HG03045 (cell line): ENCODE data around the gene EIF2B2.

Source experiments
- ATAC-seq: cut with Tn5 transposase; IDR thresholded peaks from one replicate; pipeline ENCODE4 v1.9.1; 2021; ENCODE audit warnings: mild to moderate bottlenecking, moderate library complexity; ENCODE audit not compliant: unreplicated experiment

Gene EIF2B2

DNA sequence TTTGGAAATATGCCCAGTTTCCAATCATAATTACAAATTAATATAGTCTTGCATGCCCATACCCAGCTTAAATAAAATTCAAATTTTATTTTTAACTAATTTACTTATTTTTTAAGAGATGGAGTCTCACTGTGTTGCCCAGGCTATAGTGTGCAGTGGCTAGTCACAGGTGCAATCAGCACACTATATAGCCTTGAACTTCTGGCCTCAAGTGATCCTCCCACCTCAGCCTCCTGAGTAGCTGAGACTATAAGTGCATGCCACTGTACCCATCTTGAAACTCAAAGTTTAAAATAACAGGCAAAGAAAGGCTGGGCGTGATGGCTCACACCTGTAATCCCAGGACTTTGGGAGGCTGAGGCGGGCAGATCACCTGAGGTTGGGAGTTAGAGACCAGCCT lies 38.2 kb downstream of the EIF2B2 start:
- no peak for ATAC-seq

DNA sequence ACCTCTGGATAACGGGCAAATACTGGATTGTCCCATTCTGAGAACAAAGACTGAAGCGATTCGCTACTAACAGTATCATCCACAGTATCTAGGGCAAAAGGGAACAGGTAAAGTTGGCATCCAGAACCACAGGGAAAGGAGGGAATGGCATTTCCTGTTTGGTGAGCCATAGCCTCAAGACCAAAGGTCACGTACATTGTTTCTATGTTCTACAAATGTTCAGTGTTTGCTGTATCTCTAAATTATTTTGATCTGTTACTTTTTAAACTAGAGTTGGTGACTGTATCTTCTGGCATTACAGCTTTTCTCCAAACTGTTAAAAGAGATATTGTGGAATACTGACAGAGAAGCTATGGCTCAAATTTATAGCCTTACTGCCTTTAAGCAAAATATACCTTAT lies 38.9 kb downstream of the EIF2B2 start:
- ATAC-seq = no peak

DNA sequence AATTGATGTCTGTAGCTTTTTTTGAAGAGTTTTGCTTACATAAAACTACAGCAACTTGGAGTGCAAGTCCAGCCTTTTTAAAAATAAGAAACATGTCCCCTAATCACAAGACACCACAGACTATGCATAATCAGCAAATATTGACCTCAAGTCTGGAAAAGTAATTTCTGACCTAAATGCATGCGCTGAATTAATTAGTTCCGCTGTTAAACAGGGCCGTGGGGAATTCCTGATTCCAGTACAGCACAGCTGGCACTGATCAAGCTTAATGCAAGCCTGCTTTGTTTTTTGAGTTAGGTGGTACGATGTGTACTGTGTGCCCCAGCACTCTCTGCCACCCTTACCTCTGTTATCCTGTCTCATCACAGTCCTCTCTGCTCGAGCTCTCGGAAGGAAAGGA lies 39.3 kb downstream of the EIF2B2 start:
- ATAC-seq = no peak

DNA sequence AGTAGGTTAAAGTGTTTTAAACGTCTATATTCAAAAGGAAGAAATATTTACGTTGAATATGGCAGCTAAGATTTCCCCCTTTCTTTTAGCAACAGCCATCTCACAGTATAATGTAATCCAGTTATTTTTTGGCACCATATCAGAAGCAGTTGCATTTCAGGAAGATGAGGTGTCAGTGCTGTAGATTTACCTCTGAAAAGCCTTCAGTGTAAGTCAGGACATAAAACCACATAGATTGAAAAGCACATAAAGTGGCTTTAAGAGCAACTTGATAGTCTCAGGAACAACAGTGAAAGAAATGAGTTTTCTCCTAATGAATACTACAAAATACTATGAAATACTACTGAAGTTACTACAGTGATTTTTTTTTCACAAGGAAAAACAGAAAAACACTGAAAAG lies 41.6 kb downstream of the EIF2B2 start:
- ATAC-seq = no peak

DNA sequence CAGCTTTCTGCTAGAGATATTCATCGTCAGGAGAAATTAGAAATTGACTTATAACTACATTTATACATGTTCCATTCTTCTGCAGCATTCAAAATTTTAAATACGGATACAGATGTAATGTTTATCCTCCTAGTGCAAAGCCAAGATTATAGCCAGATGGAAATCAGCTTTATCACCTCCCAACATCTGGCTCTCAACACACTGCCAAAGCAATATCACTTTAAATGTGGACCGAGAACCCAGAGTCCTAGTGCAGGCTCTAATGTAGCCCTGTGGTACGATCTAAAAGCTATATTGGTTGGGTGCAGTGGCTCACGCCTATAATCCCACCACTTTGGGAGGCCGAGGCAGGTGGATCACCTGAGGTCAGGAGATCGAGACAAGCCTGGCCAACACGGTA lies 42.0 kb downstream of the EIF2B2 start:
- ATAC-seq = no peak

DNA sequence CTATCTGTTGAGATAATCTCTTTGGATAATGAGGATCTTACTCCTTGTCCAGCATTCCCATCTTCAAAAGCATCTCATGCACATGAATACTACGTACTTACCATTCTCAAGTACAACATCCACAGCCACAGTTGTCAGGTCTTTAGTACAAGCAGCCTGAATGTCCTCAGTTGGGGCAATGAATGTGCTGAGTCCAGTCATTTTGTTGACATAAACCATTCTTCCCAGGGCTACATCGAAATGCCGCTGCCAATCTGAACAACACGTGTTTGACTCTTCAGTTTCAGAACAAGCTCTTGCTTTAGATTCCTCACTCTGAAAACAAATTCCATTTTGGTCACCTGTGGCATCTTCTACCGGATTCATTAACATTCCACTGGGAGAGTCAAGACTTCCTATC lies 43.6 kb downstream of the EIF2B2 start:
- ATAC-seq = no peak

DNA sequence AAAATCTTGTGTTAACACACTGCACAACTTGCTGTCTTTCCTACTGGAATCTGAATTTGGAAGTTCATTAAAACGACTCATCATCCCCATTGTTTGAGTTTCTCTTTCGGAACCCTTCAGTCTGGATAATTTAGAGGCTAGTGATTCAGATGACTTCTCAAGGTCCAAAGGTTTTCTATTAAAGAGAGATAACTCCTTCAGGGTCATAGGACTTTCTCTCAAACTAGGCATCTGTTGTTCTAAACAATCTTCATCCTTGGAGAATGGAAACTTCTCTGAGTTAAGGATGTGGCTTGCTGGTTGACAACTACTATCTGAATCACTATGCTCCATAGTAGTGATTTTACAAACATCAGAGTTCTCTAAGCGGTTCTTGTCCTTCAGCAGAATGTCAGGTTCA lies 44.2 kb downstream of the EIF2B2 start:
- no peak for ATAC-seq

DNA sequence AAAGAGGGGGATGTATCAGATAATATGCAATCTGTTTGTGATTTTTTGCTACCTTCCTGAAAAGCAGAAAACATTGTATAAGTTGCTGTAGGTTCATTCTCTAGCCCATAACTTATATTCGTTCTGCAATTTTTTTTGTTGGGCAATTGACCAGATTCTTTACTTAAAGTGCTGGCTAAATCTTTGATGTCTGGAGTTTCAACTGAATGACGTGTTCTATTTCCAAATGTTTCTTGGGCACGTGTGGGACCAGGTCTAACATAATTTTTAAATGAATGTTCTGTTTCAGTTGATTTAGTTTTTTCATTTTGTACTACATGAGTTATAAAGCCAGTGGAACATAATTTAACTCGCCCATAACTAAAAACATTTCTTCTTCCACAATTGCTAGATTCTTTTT lies 44.8 kb downstream of the EIF2B2 start:
- ATAC-seq = no peak

DNA sequence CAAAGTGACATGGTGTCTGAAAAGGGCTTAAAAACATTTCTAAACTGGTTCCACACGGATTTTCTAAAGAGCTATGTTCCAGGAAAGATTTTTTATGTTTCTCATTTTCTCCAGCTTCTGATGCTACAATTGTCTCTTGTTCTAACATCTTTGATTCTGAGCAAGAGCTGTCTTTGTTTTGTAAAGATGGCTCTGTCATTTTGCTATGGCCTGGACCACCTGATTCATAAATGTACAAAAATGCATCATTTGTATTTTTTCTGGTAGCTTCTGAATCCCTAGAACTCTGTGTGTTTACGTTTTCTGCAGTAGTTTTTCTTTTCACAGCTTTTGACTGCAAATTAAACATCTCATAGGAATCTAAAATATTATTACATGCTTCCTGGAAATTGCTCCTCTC lies 45.4 kb downstream of the EIF2B2 start:
- no peak for ATAC-seq

DNA sequence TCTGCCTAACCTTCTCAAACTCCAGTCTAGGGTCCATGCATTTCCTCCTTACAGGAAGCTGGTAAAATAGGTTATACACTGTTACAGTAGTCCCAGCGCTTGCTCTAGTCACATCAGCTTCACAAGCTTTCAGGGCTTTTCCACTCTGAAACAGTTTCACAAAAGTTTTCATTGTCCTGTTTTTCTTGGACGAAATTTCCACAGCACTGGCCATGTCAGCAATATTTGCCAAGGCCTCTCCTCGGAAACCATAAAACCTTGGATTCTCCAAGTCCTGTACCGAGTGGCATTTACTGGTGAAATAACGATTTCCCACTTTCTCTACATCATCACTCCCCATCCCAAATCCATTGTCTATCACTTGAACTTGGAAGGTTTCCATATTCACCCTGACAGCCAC lies 46.4 kb downstream of the EIF2B2 start:
- no peak for ATAC-seq

DNA sequence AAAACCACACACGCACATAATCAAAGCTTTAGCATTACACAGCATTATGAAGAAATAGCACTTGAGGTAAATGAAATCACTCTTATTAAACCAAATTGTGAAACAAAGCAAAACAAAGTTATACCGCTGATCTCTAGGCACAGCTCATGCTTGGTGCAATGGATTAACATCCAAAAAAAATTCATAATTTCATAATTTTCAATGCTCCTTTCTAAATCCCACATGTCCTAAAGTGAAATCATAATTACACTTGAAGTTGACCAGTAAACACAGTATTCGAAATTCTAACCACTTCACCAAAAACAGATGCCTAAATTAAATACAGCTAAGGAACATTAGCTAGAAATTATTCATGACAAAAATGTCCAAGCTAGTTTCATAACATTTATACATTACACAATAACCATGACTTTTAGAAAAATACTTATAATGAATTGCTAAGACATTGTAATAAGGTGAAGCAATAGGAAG lies 47.0 kb downstream of the EIF2B2 start:
- ATAC-seq = no peak

DNA sequence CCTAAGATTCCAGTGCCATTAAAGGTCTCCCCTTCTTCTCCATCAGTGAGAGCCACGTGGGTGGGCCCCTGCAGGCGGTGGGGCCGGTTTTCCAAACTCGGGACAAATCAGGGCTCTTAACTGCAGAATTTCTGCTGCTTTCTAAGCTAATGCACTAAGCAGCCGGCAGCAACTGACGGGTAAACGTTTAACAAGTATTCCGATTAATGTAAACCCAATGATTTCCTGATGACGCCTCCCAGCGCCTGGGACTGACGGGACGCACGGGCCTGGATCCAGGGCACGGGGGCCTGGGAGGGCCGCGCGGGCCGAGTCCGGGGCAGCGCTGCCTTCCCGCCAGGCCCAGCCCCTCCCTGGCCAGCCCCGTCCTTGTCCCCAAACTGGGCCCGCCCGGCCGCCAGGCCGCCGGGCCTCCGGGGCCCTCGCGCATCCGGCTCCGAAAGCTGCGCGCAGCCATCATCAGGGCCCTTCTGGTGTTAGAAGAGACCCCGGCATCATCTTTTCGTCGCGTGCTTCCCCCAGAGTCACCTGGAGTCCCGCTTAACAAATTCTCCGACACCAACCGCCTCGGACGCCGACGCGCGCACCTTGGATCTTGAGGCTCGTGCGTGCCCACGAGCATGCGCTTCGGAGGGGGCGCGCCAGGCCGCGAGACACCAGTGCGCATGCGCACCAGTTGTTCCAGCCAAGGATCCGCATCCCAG lies 48.3 kb downstream of the EIF2B2 start, which contains the start of gene MLH3:
Gene MLH3, minus strand, starts transcription at position 616 of the 704 bp plus-strand sequence. CDS start 1,812 bp downstream, outside the sequence.
- ATAC-seq = peak; percentile 71

DNA sequence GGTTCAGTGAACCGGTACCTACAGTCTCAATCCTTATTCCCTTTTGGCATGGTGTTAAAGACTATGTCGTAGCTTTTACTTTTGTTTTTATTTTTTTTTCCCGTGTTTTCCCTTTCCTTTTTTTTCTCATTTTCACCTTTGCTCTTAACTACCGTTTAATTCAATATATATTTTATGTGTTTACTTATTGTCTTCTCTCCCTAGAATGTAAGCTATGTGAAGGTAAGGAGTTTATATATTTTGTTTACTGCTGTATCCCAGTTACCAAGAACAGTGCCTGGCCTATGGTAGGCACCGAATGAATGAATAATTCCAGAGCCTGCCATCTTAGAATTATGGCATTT lies 48.8 kb downstream of the EIF2B2 start:
- no peak for ATAC-seq

DNA sequence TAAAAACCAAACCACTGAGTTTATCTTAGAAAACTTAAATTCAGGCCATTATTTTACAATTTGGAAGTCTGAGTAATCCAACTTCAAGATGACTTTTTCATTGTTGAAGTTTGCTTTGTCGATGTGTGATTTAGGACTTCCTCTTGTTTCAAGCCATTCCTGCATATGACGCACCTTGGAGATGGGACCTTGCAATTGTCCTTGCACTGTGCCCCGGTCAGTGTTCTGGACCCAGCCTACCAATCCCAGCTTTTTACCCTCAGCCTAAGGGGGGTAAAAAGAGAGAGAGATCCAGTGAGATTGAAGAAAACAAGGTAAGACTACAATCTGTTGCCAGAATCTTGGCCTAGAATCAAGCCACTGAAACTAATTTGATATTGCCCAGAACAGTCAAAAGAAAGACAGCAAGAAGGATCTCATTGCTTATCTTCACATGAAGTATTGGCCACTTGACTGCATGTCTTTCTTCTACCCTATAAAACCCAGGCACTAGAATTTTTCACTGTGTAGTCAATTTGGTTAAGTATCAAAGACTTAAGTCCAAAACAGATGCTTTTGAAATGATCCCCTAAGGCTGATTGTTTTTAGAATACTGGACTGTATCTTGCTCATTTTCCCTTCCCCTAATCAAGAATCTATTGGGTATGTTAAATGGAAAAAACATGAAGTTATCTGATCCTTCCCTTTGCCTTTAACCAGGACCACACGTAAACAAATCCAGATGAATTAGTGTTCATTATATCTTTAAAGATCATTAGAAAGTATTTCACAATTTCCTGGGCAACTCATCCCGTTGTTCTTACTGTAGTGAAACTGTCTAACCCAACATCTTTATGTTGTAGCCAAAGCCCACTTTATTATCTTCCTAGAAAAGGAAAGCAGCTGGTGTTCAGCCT lies 50.9 kb downstream of the EIF2B2 start:
- ATAC-seq = no peak

DNA sequence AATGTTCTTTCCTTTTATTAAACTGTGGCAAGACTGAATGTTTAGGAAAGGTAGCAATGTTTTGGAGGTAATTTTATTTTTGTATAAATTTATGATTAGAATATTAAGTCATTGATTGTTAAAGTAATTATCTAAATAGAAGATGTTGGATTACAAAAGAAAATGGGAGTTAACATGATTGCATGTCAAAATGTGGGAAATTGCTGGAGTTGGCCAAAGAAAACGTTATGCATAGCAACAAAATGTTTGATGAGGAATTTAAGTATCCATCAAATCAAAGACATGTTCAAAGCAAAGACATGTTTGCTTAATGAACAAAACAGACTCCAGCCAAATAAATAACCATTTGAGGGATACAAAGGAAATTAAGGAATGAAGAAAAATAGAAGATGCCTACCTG lies 51.7 kb downstream of the EIF2B2 start:
- ATAC-seq = no peak

DNA sequence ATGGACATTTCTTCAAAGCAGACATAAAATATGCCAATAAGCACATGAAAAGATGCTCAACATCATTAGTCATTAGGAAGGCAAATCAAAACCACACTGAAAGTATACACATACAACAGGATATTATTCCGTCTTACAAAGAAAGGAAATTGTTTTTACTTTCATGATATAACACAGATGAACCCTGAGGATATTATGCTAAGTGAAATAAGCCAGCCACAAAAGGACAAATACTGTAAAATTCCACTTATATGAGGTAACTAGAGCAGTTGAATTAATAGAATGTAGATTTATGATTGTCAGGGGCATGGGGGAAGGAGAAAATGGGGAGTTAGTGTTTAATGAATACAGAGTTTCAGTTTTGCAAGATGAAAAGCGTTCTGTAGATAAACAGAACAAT lies 56.9 kb downstream of the EIF2B2 start:
- ATAC-seq = no peak

DNA sequence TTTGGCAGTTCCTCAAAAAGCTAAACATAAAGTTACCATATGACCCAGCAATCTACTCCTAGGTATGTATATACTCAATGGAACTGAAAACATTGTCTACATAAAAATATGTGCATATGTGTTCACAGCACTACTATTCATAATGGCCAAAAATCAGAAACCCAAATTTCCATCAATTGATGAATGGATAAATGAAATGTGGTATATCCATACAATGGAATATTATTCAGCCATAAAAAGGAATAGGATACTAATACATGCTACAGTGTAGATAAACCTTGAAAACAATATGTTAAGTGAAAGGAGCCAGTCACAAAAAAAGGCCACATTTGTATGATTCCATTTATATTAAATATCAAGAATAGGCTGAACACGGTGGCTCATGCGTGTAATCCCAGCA lies 57.7 kb downstream of the EIF2B2 start:
- no peak for ATAC-seq
